DND-41 (cell line): ENCODE results near the gene CDPF1.

Experiments
- ATAC-seq: fragments of 200-7000 bp; cut with Tn5 transposase; 3 replicates; pipeline ENCODE4 v1.9.1; 2021; ENCODE audit warnings: low read depth; ENCODE audit not compliant: insufficient read depth
- DNase-seq: peaks from one replicate; pipeline ENCODE4 v3.0.0-alpha.2; 2020
- H2AFZ ChIP-seq: 2 replicates; pipeline ENCODE4 v1.6.0; 2012; ENCODE audit warnings: low read depth, low read length
- H3K27ac ChIP-seq: 2 replicates; pipeline ENCODE4 v1.5.1; 2012; ENCODE audit warnings: low read length, inconsistent platforms
- H3K27me3 ChIP-seq: fragments of 200-600 bp; sonication (generic); 2 replicates; pipeline ENCODE4 v1.6.0; 2012; ENCODE audit warnings: low read length, mild to moderate bottlenecking, inconsistent platforms; ENCODE audit not compliant: insufficient read depth, poor library complexity
- H3K36me3 ChIP-seq: 2 replicates; pipeline ENCODE4 v1.5.1; 2012; ENCODE audit warnings: low read length, inconsistent platforms; ENCODE audit not compliant: insufficient read depth
- H3K4me1 ChIP-seq: 2 replicates; pipeline ENCODE4 v1.5.1; 2012; ENCODE audit warnings: mild to moderate bottlenecking, low read length; ENCODE audit not compliant: insufficient read depth
- H3K4me2 ChIP-seq: 2 replicates; pipeline ENCODE4 v1.6.0; 2012; ENCODE audit warnings: mild to moderate bottlenecking, moderate library complexity, low read length, inconsistent platforms; ENCODE audit not compliant: insufficient read depth
- H3K4me3 ChIP-seq, 2 experiments: fragments of 200-600 bp in 1 of 2; shearing (Covaris generic) in 1 of 2; 2 replicates each; pipeline ENCODE4 v1.5.1; 2012 to 2016; ENCODE audit warnings: inconsistent platforms in 2 of 2, low read length in 2 of 2, mild to moderate bottlenecking in 2 of 2, low read depth in 1 of 2, moderate library complexity in 1 of 2
- H3K79me2 ChIP-seq: 2 replicates; pipeline ENCODE4 v1.6.0; 2012; ENCODE audit warnings: low read length, inconsistent platforms; ENCODE audit not compliant: insufficient read depth
- H3K9ac ChIP-seq: 2 replicates; pipeline ENCODE4 v1.6.0; 2012; ENCODE audit warnings: low read depth, mild to moderate bottlenecking, inconsistent platforms, low read length, moderate library complexity
- H3K9me3 ChIP-seq: 2 replicates; pipeline ENCODE4 v1.5.1; 2012; ENCODE audit warnings: low read length, moderate library complexity, mild to moderate bottlenecking, inconsistent platforms; ENCODE audit not compliant: insufficient read depth, severe bottlenecking
- H4K20me1 ChIP-seq: 2 replicates; pipeline ENCODE4 v1.6.0; 2012; ENCODE audit warnings: low read length; ENCODE audit not compliant: insufficient read depth
- CTCF ChIP-seq: IDR thresholded peaks from 2 replicates; pipeline ENCODE4 v1.5.1; 2012; ENCODE audit warnings: borderline replicate concordance, low read length, moderate library complexity, mild to moderate bottlenecking; ENCODE audit not compliant: poor library complexity, severe bottlenecking; ENCODE audit errors: extremely low read depth
- EZH2 ChIP-seq: IDR thresholded peaks from 3 replicates; pipeline ENCODE4 v1.6.1; 2012; ENCODE audit warnings: borderline replicate concordance, low read depth, mild to moderate bottlenecking, moderate library complexity, low read length, inconsistent platforms; ENCODE audit not compliant: severe bottlenecking

Gene CDPF1

GRCh38 chr22:46209262-46209661 is 40.8 kb downstream of the CDPF1 start:
- DNase-seq, result no peak
- peaks cover 11% of the 10 kb centered on the region for H3K9me3 ChIP-seq
- H3K36me3 ChIP-seq, result peaks cover 65% of the 10 kb centered on the region
- H3K4me3 ChIP-seq, result no peak overlapping the region
- ATAC-seq, result no peak
- H3K27ac ChIP-seq, result no peak overlapping the region
- H3K27me3 ChIP-seq, result no peaks in the 10 kb centered on the region
- no peaks in the 10 kb centered on the region for H3K4me1 ChIP-seq
- H3K9ac ChIP-seq, result no peak overlapping the region
- H3K4me2 ChIP-seq, result no peak overlapping the region
- no peak overlapping the region for H2AFZ ChIP-seq
- H3K79me2 ChIP-seq, result no peaks in the 10 kb centered on the region
- TF ChIP-seq CTCF (no peak), EZH2 (no peak)
- H4K20me1 ChIP-seq, result no peaks in the 10 kb centered on the region

- Histone ChIP-seq H2AFZ (no peak overlapping the region), H3K4me1 (no peaks in the 10 kb centered on the region), H3K4me2 (no peak overlapping the region)
Observed at GRCh38 chr22:46203601-46203980, 46.5 kb downstream of the CDPF1 start.

GRCh38 chr22:46202897-46203600 is 47.0 kb downstream of the CDPF1 start:
- TF ChIP-seq CTCF (no peak), EZH2 (no peak)
- Histone ChIP-seq H3K27me3 (no peaks in the 10 kb centered on the region), H3K79me2 (no peaks in the 10 kb centered on the region), H3K4me3 (no peak overlapping the region), H3K4me1 (no peaks in the 10 kb centered on the region), H3K9ac (no peak overlapping the region), H3K27ac (no peak overlapping the region), H3K9me3 (no peaks in the 10 kb centered on the region), H4K20me1 (no peaks in the 10 kb centered on the region), H3K4me2 (no peak overlapping the region), H2AFZ (no peak overlapping the region), H3K36me3 (peaks cover 62% of the 10 kb centered on the region)
- no peak for ATAC-seq
- DNase-seq, result no peak

More at GRCh38 chr22:46203601-46203980, 46.5 kb downstream of the CDPF1 start:
- no peak overlapping the region for H3K27ac ChIP-seq
- H3K27me3 ChIP-seq, result no peaks in the 10 kb centered on the region
- no peak overlapping the region for H3K4me3 ChIP-seq
- H3K79me2 ChIP-seq, result no peaks in the 10 kb centered on the region
- H3K36me3 ChIP-seq, result peaks cover 63% of the 10 kb centered on the region
- no peak for DNase-seq
- no peak overlapping the region for H3K9ac ChIP-seq
- H4K20me1 ChIP-seq, result no peaks in the 10 kb centered on the region
- no peak for TF ChIP-seq CTCF
- no peak for TF ChIP-seq EZH2
- ATAC-seq, result no peak
- H3K9me3 ChIP-seq, result peaks cover 2% of the 10 kb centered on the region
